Vagina (tissue), 2 donors: Measurements from ENCODE around the gene RARA.

Experiments used
- POLR2A ChIP-seq, 2 donors: fragments of 450-650 bp; IDR thresholded peaks; one replicate each; pipeline ENCODE4 v1.6.1; 2017; ENCODE audit warnings: antibody characterized with exemption in 2 of 2, mild to moderate bottlenecking in 2 of 2, moderate library complexity in 2 of 2
- TF ChIP-seq, protein P1 (sequence below), 3 experiments: fragments of 450-650 bp in 2 of 3; fragments of 200-600 bp in 1 of 3; sonication (generic) in 1 of 3; IDR thresholded peaks; one replicate each; pipeline ENCODE4 v1.5.1; 2017 to 2019; ENCODE audit warnings: antibody characterized with exemption in 3 of 3, mild to moderate bottlenecking in 2 of 3, moderate library complexity in 2 of 3

DNA sequence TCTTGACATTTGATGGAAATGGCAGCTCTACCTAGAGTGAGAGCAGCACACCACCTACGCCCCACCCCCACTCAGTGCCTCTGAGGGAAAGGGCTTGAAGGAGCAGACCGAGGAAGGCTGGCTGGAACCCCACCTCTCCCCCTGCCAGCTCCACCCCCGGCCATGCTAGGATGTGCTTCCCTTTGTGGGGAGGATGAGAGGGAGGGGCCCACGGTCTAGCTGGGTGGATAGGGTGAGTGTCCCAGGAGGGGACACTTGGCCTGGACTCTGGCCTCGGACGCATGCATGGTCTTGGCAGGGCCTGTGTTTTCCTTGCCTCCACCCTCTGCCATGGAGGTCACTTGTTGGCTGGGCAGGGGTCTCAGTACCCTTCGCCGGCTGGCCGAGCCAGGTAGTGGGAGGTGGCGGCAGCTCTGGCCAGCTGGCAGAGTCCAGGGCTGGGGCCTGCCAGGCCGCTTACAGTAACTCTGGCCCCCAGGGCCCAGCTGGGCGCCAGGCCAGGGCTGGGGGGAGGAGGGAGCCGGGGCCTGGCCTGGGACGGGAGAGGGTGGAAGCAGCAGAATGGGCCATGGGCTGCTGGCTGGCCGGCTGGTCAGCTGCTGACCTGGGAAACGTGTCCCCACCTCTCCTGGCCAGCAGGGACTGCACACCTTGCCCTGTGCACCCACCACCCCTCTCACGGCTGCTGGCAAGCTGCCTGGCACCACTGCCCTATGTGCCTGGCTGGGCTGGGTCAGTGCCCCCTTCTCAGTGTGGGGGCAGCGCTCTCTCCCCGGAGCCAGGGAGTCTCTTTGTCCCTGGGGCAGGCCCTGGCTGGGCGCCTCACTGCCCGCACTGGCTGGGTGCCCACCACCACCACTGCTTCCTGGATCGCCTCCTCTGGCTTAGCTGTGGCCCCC is 23.0 kb downstream of the RARA start:
- TF ChIP-seq POLR2A (IDR thresholded peaks at IDR 0.05): no peak
- TF ChIP-seq, protein P1, sequence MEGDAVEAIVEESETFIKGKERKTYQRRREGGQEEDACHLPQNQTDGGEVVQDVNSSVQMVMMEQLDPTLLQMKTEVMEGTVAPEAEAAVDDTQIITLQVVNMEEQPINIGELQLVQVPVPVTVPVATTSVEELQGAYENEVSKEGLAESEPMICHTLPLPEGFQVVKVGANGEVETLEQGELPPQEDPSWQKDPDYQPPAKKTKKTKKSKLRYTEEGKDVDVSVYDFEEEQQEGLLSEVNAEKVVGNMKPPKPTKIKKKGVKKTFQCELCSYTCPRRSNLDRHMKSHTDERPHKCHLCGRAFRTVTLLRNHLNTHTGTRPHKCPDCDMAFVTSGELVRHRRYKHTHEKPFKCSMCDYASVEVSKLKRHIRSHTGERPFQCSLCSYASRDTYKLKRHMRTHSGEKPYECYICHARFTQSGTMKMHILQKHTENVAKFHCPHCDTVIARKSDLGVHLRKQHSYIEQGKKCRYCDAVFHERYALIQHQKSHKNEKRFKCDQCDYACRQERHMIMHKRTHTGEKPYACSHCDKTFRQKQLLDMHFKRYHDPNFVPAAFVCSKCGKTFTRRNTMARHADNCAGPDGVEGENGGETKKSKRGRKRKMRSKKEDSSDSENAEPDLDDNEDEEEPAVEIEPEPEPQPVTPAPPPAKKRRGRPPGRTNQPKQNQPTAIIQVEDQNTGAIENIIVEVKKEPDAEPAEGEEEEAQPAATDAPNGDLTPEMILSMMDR (IDR thresholded peaks at IDR 0.05): no peak
